Keratinocyte (primary cell): Measurements from ENCODE around the gene SPAG9.

ENCODE experiments used
- EZH2 ChIP-seq: IDR thresholded peaks from one replicate; pipeline ENCODE4 v1.6.1; 2012; ENCODE audit warnings: inconsistent platforms, mild to moderate bottlenecking, low read length, moderate library complexity
- TF ChIP-seq, protein P1 (sequence below), 3 experiments: IDR thresholded peaks in 1 of 3; conservative IDR thresholded peaks in 1 of 3; optimal IDR thresholded peaks in 1 of 3; 2 replicates in 2 of 3; 3 replicates in 1 of 3; pipeline versions ENCODE3 to v1.5.1; 2011; ENCODE audit warnings: low read length in 3 of 3, mild to moderate bottlenecking in 3 of 3, moderate library complexity in 2 of 3, control low read depth in 1 of 3, inconsistent platforms in 1 of 3; ENCODE audit not compliant: insufficient read depth in 2 of 3; ENCODE audit errors: extremely low read depth in 1 of 3

DNA sequence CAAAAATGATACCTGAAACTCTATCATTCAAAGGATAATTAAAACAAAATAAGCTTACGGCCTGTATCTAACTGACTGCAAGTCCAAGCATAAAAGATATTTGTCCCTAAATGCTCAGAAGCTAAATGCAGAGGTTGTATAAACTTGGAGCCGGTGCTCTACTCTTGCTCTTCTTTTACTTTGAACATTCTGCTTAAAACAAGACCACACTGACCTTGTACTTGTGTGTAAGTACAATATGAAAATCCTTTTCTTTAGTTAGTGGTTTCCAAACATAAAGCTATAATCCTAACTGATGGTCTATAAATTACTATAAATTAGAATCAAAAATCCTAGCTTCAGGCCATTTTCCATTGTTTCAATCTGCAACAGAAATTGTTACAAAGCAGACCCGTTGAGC lies 74.6 kb downstream of the SPAG9 start:
- TF ChIP-seq, protein P1, sequence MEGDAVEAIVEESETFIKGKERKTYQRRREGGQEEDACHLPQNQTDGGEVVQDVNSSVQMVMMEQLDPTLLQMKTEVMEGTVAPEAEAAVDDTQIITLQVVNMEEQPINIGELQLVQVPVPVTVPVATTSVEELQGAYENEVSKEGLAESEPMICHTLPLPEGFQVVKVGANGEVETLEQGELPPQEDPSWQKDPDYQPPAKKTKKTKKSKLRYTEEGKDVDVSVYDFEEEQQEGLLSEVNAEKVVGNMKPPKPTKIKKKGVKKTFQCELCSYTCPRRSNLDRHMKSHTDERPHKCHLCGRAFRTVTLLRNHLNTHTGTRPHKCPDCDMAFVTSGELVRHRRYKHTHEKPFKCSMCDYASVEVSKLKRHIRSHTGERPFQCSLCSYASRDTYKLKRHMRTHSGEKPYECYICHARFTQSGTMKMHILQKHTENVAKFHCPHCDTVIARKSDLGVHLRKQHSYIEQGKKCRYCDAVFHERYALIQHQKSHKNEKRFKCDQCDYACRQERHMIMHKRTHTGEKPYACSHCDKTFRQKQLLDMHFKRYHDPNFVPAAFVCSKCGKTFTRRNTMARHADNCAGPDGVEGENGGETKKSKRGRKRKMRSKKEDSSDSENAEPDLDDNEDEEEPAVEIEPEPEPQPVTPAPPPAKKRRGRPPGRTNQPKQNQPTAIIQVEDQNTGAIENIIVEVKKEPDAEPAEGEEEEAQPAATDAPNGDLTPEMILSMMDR (optimal IDR thresholded peaks at IDR 0.05 in 1 of 3, IDR thresholded peaks at IDR 0.05 in 1 of 3, conservative IDR thresholded peaks at IDR 0.05 in 1 of 3; ENCODE audit: extremely low read depth in 1 of 3, insufficient read depth in 2 of 3, low read length in 3 of 3): no peak
- no peak for TF ChIP-seq EZH2
